NB4 (cell line): ENCODE results near the gene USP17L18.
"Not testable (repeated sequence)": the region's sequence is repeated elsewhere in the genome, so short reads cannot be mapped to it uniquely, and the experiment has no call there.

Source experiments
- CTCF ChIP-seq: IDR thresholded peaks from one replicate; pipeline ENCODE4 v1.5.1; 2012; ENCODE audit warnings: low read depth, low read length
- POLR2A ChIP-seq: IDR thresholded peaks from 2 replicates; pipeline ENCODE4 v1.6.1; 2011; ENCODE audit warnings: mild to moderate bottlenecking; ENCODE audit not compliant: insufficient read length; ENCODE audit errors: extremely low read depth

DNA sequence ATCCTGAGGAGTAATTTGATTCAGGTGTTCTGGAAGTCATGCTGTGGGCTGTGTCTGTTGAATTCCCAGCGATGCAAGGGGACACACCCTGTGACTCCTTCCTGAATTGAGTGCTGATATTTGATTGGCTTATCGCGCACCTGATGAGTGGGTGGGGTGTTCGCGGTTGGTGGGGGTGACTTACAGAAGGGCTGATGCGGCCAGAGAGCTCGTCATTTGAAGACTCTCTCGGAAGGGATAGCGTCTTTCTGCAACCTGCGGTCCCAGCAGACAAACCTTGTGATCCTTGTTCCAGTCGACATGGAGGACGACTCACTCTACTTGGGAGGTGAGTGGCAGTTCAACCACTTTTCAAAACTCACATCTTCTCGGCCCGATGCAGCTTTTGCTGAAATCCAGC lies 4.9 kb upstream of the USP17L18 start, which contains the start of gene USP17L17:
- TF ChIP-seq POLR2A, CTCF: not testable (repeated sequence)
